HepG2 (cell line): ENCODE measurements around the gene TREX2. TPM values are rescaled to one million over a fixed set of nuclear protein-coding genes. Genes with fewer than 3 reads are reported as not detected.

Experiments used
- ATAC-seq: fragments of 200-7000 bp; cut with Tn5 transposase; 3 replicates; pipeline ENCODE4 v1.9.1; 2020; ENCODE audit warnings: mild to moderate bottlenecking, moderate library complexity
- BruUV-seq: library from RNA; stranded (reverse); fragments of 400-500 nt; replicated peaks from 2 replicates; lab custom pipeline; 2021; lab: Mats Ljungman, UMichigan
- CTCF ChIA-PET: fragments of 300-600 bp; formaldehyde crosslinking; extraction: SDS; loops from one replicate; lab custom pipeline; 2021; ENCODE audit warnings: low total read pairs, inconsistent platforms, low intra/inter-chr PET ratio; lab: Yijun Ruan, JAX
- POLR2A ChIA-PET: fragments of 350-600 bp; sonication (Branson Sonifier 250); formaldehyde crosslinking; loops from one replicate; lab custom pipeline; 2020; ENCODE audit warnings: antibody characterized with exemption, inconsistent platforms; lab: Yijun Ruan, JAX
- DNase-seq: peaks from one replicate; pipeline ENCODE4 v3.0.0-alpha.2; 2015; ENCODE audit warnings: low spot score
- FAIRE-seq: peaks from 3 replicates; lab custom pipeline; 2011; peaks lifted over from hg19 to GRCh38; lab: Jason Lieb, UNC
- H2AFZ ChIP-seq: one replicate; pipeline ENCODE4 v1.6.1; 2011; ENCODE audit warnings: low read length, inconsistent platforms
- H3K27ac ChIP-seq: fragments of 300-600 bp; 3 replicates; pipeline ENCODE4 v1.8.0; 2011; ENCODE audit warnings: mixed run types, mild to moderate bottlenecking, mixed read lengths, low read length, inconsistent platforms; ENCODE audit not compliant: insufficient read depth; ENCODE audit errors: extremely low read length
- H3K27me3 ChIP-seq, 2 experiments: fragments of 200-600 bp in 1 of 2; 2 replicates in 1 of 2; 3 replicates in 1 of 2; pipeline versions ENCODE4 v1.6.0 to v1.8.0; 2011; ENCODE audit warnings: low read length in 2 of 2, mild to moderate bottlenecking in 2 of 2, moderate library complexity in 2 of 2, inconsistent platforms in 1 of 2; ENCODE audit not compliant: insufficient read depth in 2 of 2, control insufficient read depth in 1 of 2
- H3K36me3 ChIP-seq, 2 experiments: fragments of 200-600 bp in 1 of 2; replicated peaks in 1 of 2; 2 replicates in 1 of 2; 3 replicates in 1 of 2; pipeline versions ENCODE4 v1.5.1 to v1.8.0; 2011; ENCODE audit warnings: low read length in 2 of 2, inconsistent platforms in 1 of 2; ENCODE audit not compliant: insufficient read depth in 2 of 2, control insufficient read depth in 1 of 2
- H3K4me1 ChIP-seq: 2 replicates; pipeline ENCODE4 v1.5.1; 2012; ENCODE audit warnings: low read length, inconsistent platforms; ENCODE audit not compliant: insufficient read depth
- H3K4me2 ChIP-seq: 2 replicates; pipeline ENCODE4 v1.6.0; 2011; ENCODE audit warnings: low read depth, low read length, inconsistent platforms
- H3K4me3 ChIP-seq, 3 experiments: fragments of 200-600 bp in 1 of 3; sonication (generic), shearing (Covaris generic) in 1 of 3; replicated peaks in 1 of 3; 2 replicates each; pipeline ENCODE4 v1.5.1; 2011 to 2016; ENCODE audit warnings: low read length in 3 of 3, inconsistent platforms in 2 of 3, low read depth in 2 of 3, mild to moderate bottlenecking in 2 of 3, control low read depth in 1 of 3, mixed read lengths in 1 of 3; ENCODE audit not compliant: insufficient read depth in 1 of 3
- H3K79me2 ChIP-seq: one replicate; pipeline ENCODE4 v1.6.1; 2011; ENCODE audit warnings: low read length, inconsistent platforms; ENCODE audit not compliant: insufficient read depth
- H3K9ac ChIP-seq: 2 replicates; pipeline ENCODE4 v1.6.0; 2011; ENCODE audit warnings: mild to moderate bottlenecking, low read depth, low read length, inconsistent platforms; ENCODE audit not compliant: insufficient read depth
- H3K9me3 ChIP-seq: 2 replicates; pipeline ENCODE4 v1.5.1; 2012; ENCODE audit warnings: mild to moderate bottlenecking, low read length
- H4K20me1 ChIP-seq: 2 replicates; pipeline ENCODE4 v1.6.0; 2011; ENCODE audit warnings: inconsistent platforms, mild to moderate bottlenecking, low read length, moderate library complexity; ENCODE audit not compliant: insufficient read depth
- TMF1 ChIP-seq: sonication (generic); formaldehyde crosslinking; IDR thresholded peaks from 2 replicates; pipeline ENCODE4 v1.8.1; 2022; ENCODE audit warnings: low read depth, missing genetic modification reagents
- ZNF33A ChIP-seq: sonication (generic); formaldehyde crosslinking; IDR thresholded peaks from 2 replicates; pipeline ENCODE4 v1.5.1; 2020; ENCODE audit warnings: missing genetic modification reagents, mild to moderate bottlenecking, moderate library complexity, borderline replicate concordance
- ZNF572 ChIP-seq: sonication (generic); formaldehyde crosslinking; IDR thresholded peaks from 2 replicates; pipeline ENCODE4 v1.5.1; 2020; ENCODE audit warnings: mild to moderate bottlenecking, missing genetic modification reagents
- WGBS: methylation state at CpG from one replicate; pipeline ENCODE4 v1.1.6; 2017; ENCODE audit warnings: low lambda C conversion rate; 5-methylcytosine and 5-hydroxymethylcytosine counted together
- in situ Hi-C: cut with HindIII; loops from 2 replicates; pipeline ENCODE4 v1.10.0; 2017; ENCODE audit warnings: low pct_unique_long_range_greater_than_20kb; ENCODE audit not compliant: extremely low pct_ligation_motif_present
- intact Hi-C: fragments of 100-400 bp; cut with micrococcal nuclease; formaldehyde crosslinking; loops from one replicate; pipeline ENCODE4 v1.10.0; 2022; ENCODE audit not compliant: unreplicated experiment
- polyA plus RNA-seq, 8 experiments: library from polyadenylated mRNA; depleted of rRNA in 3 of 8; stranded (reverse) in 7 of 8; unstranded in 1 of 8; fragments of >200 nt; fragmentation: Illumina TruSeq in 4 of 8; extraction: Trizol in 4 of 8; gene quantifications; 2 replicates each; pipeline versions ENCODE4 v1.2.1 to v1.2.3, GENCODE V29; 2011 to 2016; ENCODE audit warnings: low read depth in 4 of 8, missing spikeins in 1 of 8, mixed read lengths in 1 of 8; ENCODE audit not compliant: insufficient read depth in 1 of 8
- total RNA-seq, 5 experiments: library from RNA; depleted of rRNA; stranded (reverse); fragments of >200 nt; fragmentation: Illumina TruSeq; extraction: Trizol; gene quantifications; 2 replicates each; pipeline ENCODE4 v1.2.3, GENCODE V29; 2016; ENCODE audit warnings: low read depth in 1 of 5
- TF ChIP-seq, protein P1 (sequence below): sonication (generic); formaldehyde crosslinking; IDR thresholded peaks from 2 replicates; pipeline ENCODE4 v1.4.0; 2020; ENCODE audit warnings: missing genetic modification reagents; ENCODE audit errors: not compliant biosample characterization
- TF ChIP-seq, protein P2 (sequence below): sonication (generic); formaldehyde crosslinking; IDR thresholded peaks from 2 replicates; pipeline ENCODE4 v1.5.1; 2020; ENCODE audit warnings: missing genetic modification reagents, mild to moderate bottlenecking, borderline replicate concordance

Gene TREX2
- total and polyA plus RNA-seq, 2 of the 13 experiments (the other 11 are each of a cell fraction or from before 2014, with no cell fraction given) = 0.13 to 0.18 TPM

DNA sequence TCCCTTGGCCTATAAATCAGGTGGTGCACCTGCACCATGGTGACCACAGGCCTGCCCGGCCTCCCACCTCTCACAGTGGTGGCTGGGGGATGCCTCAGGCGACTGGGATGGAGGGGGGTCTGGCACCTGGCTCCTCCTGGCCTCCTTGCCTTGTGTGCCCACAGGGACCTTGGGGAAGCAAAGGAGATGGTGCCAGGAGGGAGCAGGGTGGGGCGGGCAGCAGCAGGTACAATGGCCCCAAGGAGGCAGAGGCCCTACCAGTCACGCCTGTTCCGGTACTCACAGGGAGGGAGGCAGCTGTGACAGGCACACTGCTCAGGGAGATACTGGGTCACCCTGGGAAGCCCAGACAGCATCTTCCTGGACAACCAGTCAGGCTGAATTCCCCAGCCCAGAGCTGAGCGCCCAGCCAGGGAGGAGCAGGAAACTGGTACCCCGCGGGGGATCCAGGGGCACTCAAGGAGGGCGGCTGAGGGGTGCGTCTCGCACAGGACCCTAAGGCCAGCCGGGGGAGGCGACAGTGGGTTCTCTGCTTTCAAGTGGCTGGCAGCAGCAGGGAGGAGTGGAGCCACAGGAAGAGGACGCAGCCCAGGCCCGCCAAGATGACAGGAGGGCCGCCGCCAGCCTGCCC lies 1.2 kb upstream of the TREX2 start:
- intact Hi-C loops = no loop called here

DNA sequence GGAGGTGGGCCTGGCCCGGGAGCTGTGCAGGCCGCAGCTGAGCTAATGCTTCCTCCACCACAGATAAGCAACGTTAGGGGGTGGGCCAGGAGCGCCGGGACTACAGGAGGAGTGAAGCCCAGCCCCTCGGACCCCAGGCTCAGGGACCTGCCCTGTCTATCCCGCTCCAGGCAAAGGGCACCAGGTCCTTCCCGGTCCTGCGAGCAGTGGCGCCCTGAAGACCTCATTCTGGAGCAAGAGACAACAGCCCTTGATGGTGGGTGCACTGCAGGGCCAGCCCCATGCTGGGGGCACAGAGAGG lies 730 bp upstream of the TREX2 start:
- ATAC-seq (no peak), DNase-seq (no peak), FAIRE-seq (no peak)
- Histone ChIP-seq H3K27ac (no peak overlapping the region), H3K4me1 (no peaks in the 10 kb centered on the region), H4K20me1 (no peaks in the 10 kb centered on the region), H3K9ac (no peak overlapping the region), H2AFZ (no peak overlapping the region), H3K36me3 (no peaks in the 10 kb centered on the region), H3K79me2 (no peaks in the 10 kb centered on the region), H3K4me2 (no peak overlapping the region), H3K27me3 (no peaks in the 10 kb centered on the region), H3K4me3 (no peak overlapping the region), H3K9me3 (no peaks in the 10 kb centered on the region)
- POLR2A ChIA-PET = no interaction called here
- no TSS peak for BruUV-seq
- CTCF ChIA-PET = no interaction called here
- WGBS = no CpG with 5 or more reads among the region's 10 CpGs
- TF ChIP-seq ZNF572 (CRISPR knock-in tag) = no peak
- TF ChIP-seq, protein P1, sequence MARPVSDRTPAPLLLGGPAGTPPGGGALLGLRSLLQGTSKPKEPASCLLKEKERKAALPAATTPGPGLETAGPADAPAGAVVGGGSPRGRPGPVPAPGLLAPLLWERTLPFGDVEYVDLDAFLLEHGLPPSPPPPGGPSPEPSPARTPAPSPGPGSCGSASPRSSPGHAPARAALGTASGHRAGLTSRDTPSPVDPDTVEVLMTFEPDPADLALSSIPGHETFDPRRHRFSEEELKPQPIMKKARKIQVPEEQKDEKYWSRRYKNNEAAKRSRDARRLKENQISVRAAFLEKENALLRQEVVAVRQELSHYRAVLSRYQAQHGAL (CRISPR knock-in tag) = no peak
- intact Hi-C loops (no loop called here), in situ Hi-C loops (no loop called here)

More for the DNA sequence above, 1.2 kb upstream of the TREX2 start:
- CTCF ChIA-PET = no interaction called here
- POLR2A ChIA-PET = no interaction called here
- Histone ChIP-seq H3K9me3 (no peaks in the 10 kb centered on the region), H3K36me3 (no peaks in the 10 kb centered on the region), H2AFZ (no peak overlapping the region), H3K4me3 (no peak overlapping the region), H3K4me1 (no peaks in the 10 kb centered on the region), H4K20me1 (no peaks in the 10 kb centered on the region), H3K9ac (no peak overlapping the region), H3K79me2 (no peaks in the 10 kb centered on the region), H3K27me3 (no peaks in the 10 kb centered on the region), H3K27ac (no peak overlapping the region), H3K4me2 (no peak overlapping the region)
- TF ChIP-seq ZNF33A (CRISPR knock-in tag) (no peak), TMF1 (CRISPR knock-in tag) (no peak)
- TF ChIP-seq, protein P2, sequence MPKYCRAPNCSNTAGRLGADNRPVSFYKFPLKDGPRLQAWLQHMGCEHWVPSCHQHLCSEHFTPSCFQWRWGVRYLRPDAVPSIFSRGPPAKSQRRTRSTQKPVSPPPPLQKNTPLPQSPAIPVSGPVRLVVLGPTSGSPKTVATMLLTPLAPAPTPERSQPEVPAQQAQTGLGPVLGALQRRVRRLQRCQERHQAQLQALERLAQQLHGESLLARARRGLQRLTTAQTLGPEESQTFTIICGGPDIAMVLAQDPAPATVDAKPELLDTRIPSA = no peak
- no peak for ATAC-seq
- no peak for DNase-seq
- 100% methylated on average over 3 of the region's 17 CpGs for WGBS
- FAIRE-seq = no peak
- BruUV-seq = no TSS peak
- in situ Hi-C loops = no loop called here
